WTC11 (cell line): ENCODE results near the gene SVIL. TPM values are rescaled to one million over a fixed set of nuclear protein-coding genes. Genes with fewer than 3 reads are reported as not detected.

ENCODE experiments used
- ATAC-seq: fragments of 200-7000 bp; cut with Tn5 transposase; 2 replicates; pipeline ENCODE4 v1.10.0; 2021; ENCODE audit warnings: mild to moderate bottlenecking, moderate library complexity
- CTCF ChIA-PET: fragments of 300-600 bp; sonication (Branson Sonifier 250); formaldehyde crosslinking; loops from one replicate; lab custom pipeline; 2021; ENCODE audit warnings: antibody characterized with exemption; lab: Charles Lee
- POLR2A ChIA-PET: fragments of 350-600 bp; sonication (Branson Sonifier 250); formaldehyde crosslinking; loops from one replicate; lab custom pipeline; 2021; ENCODE audit warnings: antibody characterized with exemption; lab: Charles Lee
- DNase-seq: peaks from one replicate; pipeline ENCODE4 v3.0.0; 2021; ENCODE audit warnings: low spot score
- H3K27ac Mint-ChIP-seq: 2 replicates; pipeline ENCODE4 v1.8.0; 2021; ENCODE audit warnings: mixed read lengths
- H3K27me3 Mint-ChIP-seq: 2 replicates; pipeline ENCODE4 v1.8.0; 2021; ENCODE audit warnings: low read depth, mild to moderate bottlenecking, moderate library complexity, mixed read lengths
- H3K36me3 Mint-ChIP-seq: 2 replicates; pipeline ENCODE4 v1.8.0; 2021; ENCODE audit warnings: mixed read lengths
- H3K4me1 Mint-ChIP-seq: 2 replicates; pipeline ENCODE4 v1.8.0; 2022; ENCODE audit warnings: mixed read lengths
- H3K4me3 Mint-ChIP-seq: 2 replicates; pipeline ENCODE4 v1.8.0; 2021; ENCODE audit warnings: mild to moderate bottlenecking, moderate library complexity, mixed read lengths
- H3K9me3 Mint-ChIP-seq: 2 replicates; pipeline ENCODE4 v1.8.0; 2021; ENCODE audit warnings: mixed read lengths
- ATF6 ChIP-seq: sonication (generic); formaldehyde crosslinking; IDR thresholded peaks from 2 replicates; pipeline ENCODE4 v1.8.1; 2023; ENCODE audit warnings: mild to moderate bottlenecking, missing genetic modification reagents
- CTCF ChIP-seq: fragments of 200-600 bp; IDR thresholded peaks from 2 replicates; pipeline ENCODE4 v1.8.0; 2022; ENCODE audit warnings: antibody characterized with exemption
- E2F5 ChIP-seq: sonication (generic); formaldehyde crosslinking; IDR thresholded peaks from 2 replicates; pipeline ENCODE4 v1.8.1; 2022; ENCODE audit warnings: mild to moderate bottlenecking, moderate library complexity, missing genetic modification reagents
- ETV6 ChIP-seq: sonication (generic); formaldehyde crosslinking; IDR thresholded peaks from 2 replicates; pipeline ENCODE4 v1.8.1; 2022; ENCODE audit warnings: mild to moderate bottlenecking, missing genetic modification reagents
- IRF1 ChIP-seq: sonication (generic); formaldehyde crosslinking; IDR thresholded peaks from 2 replicates; pipeline ENCODE4 v1.8.0; 2023; ENCODE audit warnings: missing genetic modification reagents
- JUN ChIP-seq: sonication (generic); formaldehyde crosslinking; IDR thresholded peaks from 2 replicates; pipeline ENCODE4 v1.8.0; 2023; ENCODE audit warnings: mild to moderate bottlenecking, missing genetic modification reagents
- MAX ChIP-seq: sonication (generic); formaldehyde crosslinking; IDR thresholded peaks from 2 replicates; pipeline ENCODE4 v1.8.0; 2022; ENCODE audit warnings: mild to moderate bottlenecking, missing genetic modification reagents
- PREB ChIP-seq: sonication (generic); formaldehyde crosslinking; IDR thresholded peaks from 2 replicates; pipeline ENCODE4 v1.8.1; 2022; ENCODE audit warnings: mild to moderate bottlenecking, missing genetic modification reagents, moderate library complexity, borderline replicate concordance
- RELA ChIP-seq: sonication (generic); formaldehyde crosslinking; IDR thresholded peaks from 2 replicates; pipeline ENCODE4 v1.8.1; 2022; ENCODE audit warnings: missing genetic modification reagents, mild to moderate bottlenecking, borderline replicate concordance
- SMAD4 ChIP-seq: sonication (generic); formaldehyde crosslinking; IDR thresholded peaks from 2 replicates; pipeline ENCODE4 v1.8.0; 2022; ENCODE audit warnings: mild to moderate bottlenecking, missing genetic modification reagents
- USF1 ChIP-seq: sonication (generic); formaldehyde crosslinking; IDR thresholded peaks from 2 replicates; pipeline ENCODE4 v1.8.0; 2022; ENCODE audit warnings: mild to moderate bottlenecking, missing genetic modification reagents
- USF2 ChIP-seq: sonication (generic); formaldehyde crosslinking; IDR thresholded peaks from 2 replicates; pipeline ENCODE4 v1.8.1; 2023; ENCODE audit warnings: mild to moderate bottlenecking, missing genetic modification reagents, moderate library complexity
- ZNF425 ChIP-seq: fragments of 250-450 bp; sonication (Bioruptor Pico); conservative IDR thresholded peaks from 2 replicates; pipeline ENCODE4 v1.9.0; 2021; ENCODE audit warnings: mild to moderate bottlenecking
- ZNF671 ChIP-seq: fragments of 250-450 bp; sonication (Bioruptor Pico); IDR thresholded peaks from 2 replicates; pipeline ENCODE4 v1.8.0; 2021; ENCODE audit warnings: mild to moderate bottlenecking
- ZSCAN18 ChIP-seq: fragments of 250-450 bp; sonication (Bioruptor Pico); IDR thresholded peaks from 2 replicates; pipeline ENCODE4 v2.1.2; 2022; ENCODE audit warnings: mild to moderate bottlenecking, moderate library complexity
- total RNA-seq: library from RNA; stranded (reverse); gene quantifications from 3 replicates; pipeline ENCODE4 v1.2.3, GENCODE V29; 2021

SVIL gene
- total RNA-seq, 1 experiment from 2014 or later = 27.1 TPM

- ChIA-PET CTCF (interaction anchor here (1.8 to 2.5 kb wide), 3 partner anchors 25 to 65 kb away, joined by 7 to 12 read pairs (median 9); no protein-coding TSS in a partner anchor), POLR2A (no interaction called here)
- peaks cover 28% of the 10 kb centered on the region for H3K4me1 Mint-ChIP-seq
- no peak overlapping the region for H3K4me3 Mint-ChIP-seq
- H3K27ac Mint-ChIP-seq = 0 out of 2 replicates have a peak overlapping the region, but pooled peaks have one; percentile 1
- no peaks in the 10 kb centered on the region for H3K27me3 Mint-ChIP-seq
- DNase-seq = peak; percentile 79
- peaks cover 34% of the 10 kb centered on the region for H3K36me3 Mint-ChIP-seq
- TF ChIP-seq MAX (CRISPR knock-in tag) = peak; percentile 72; the same call in 1 of the 2 replicates
- no peak for TF ChIP-seq E2F5 (CRISPR knock-in tag)
- no peak for TF ChIP-seq JUN (CRISPR knock-in tag)
- peak; percentile 56 for TF ChIP-seq CTCF
- TF ChIP-seq USF1 (CRISPR knock-in tag) = peak; percentile 55; the same call in 1 of the 2 replicates
- peak; percentile 68; the same call in 1 of the 2 replicates for TF ChIP-seq USF2 (CRISPR knock-in tag)
- no peaks in the 10 kb centered on the region for H3K9me3 Mint-ChIP-seq
- peak; percentile 87 for ATAC-seq
Measured at GRCh38 chr10:29470355-29470705, 164.4 kb downstream of the SVIL start.

GRCh38 chr10:29469481-29470354, 165.1 kb downstream of the SVIL start:
- no peak for DNase-seq
- ATAC-seq = peak; percentile 8; the same call in 1 of the 2 replicates
- no peak overlapping the region for H3K27ac Mint-ChIP-seq
- no peaks in the 10 kb centered on the region for H3K9me3 Mint-ChIP-seq
- peaks cover 28% of the 10 kb centered on the region for H3K4me1 Mint-ChIP-seq
- H3K36me3 Mint-ChIP-seq = peaks cover 38% of the 10 kb centered on the region
- CTCF ChIA-PET = interaction anchor here (2.2 to 2.5 kb wide), 2 partner anchors 24 to 65 kb away, joined by 7 to 9 read pairs; no protein-coding TSS in a partner anchor
- no peak overlapping the region for H3K4me3 Mint-ChIP-seq
- H3K27me3 Mint-ChIP-seq = no peaks in the 10 kb centered on the region
- POLR2A ChIA-PET = no interaction called here
- no peak for TF ChIP-seq ZNF425 (CRISPR knock-in tag)
- TF ChIP-seq PREB (CRISPR knock-in tag) = no peak
- no peak for TF ChIP-seq ETV6 (CRISPR knock-in tag)
- no peak for TF ChIP-seq ZSCAN18 (CRISPR knock-in tag)
- no peak for TF ChIP-seq SMAD4 (CRISPR knock-in tag)
- no peak for TF ChIP-seq JUN (CRISPR knock-in tag)
- no peak for TF ChIP-seq ZNF671 (CRISPR knock-in tag)
- no peak for TF ChIP-seq IRF1 (CRISPR knock-in tag)
- no peak for TF ChIP-seq RELA (CRISPR knock-in tag)
- no peak for TF ChIP-seq ATF6 (CRISPR knock-in tag)
- no peak for TF ChIP-seq USF2 (CRISPR knock-in tag)
